IMR-90 (cell line): ENCODE data around the gene DPF3. TPM values are rescaled to one million over a fixed set of nuclear protein-coding genes. Genes with fewer than 3 reads are reported as not detected.
A peak's percentile ranks its signal among the peaks of the same experiment; 100 is the strongest.

Experiments used
- ATAC-seq: fragments of 200-7000 bp; cut with Tn5 transposase; 2 replicates; pipeline ENCODE4 v1.9.1; 2020; ENCODE audit warnings: low read depth, mild to moderate bottlenecking, moderate library complexity
- BruUV-seq: library from RNA; stranded (reverse); fragments of 400-500 nt; replicated peaks from 2 replicates; lab custom pipeline; 2021; lab: Mats Ljungman, UMichigan
- CTCF ChIA-PET: fragments of 300-600 bp; formaldehyde crosslinking; extraction: SDS; loops from one replicate; lab custom pipeline; 2021; ENCODE audit warnings: antibody characterized with exemption; lab: Yijun Ruan, JAX
- POLR2A ChIA-PET: fragments of 300-600 bp; sonication (Branson Sonifier 250); formaldehyde crosslinking; loops from one replicate; lab custom pipeline; 2022; ENCODE audit warnings: antibody characterized with exemption; ENCODE audit not compliant: unreplicated experiment; lab: Charles Lee
- DNase-seq: peaks from one replicate; pipeline ENCODE4 v3.0.0; 2013
- H2AFZ ChIP-seq: replicated peaks from 2 replicates; pipeline ENCODE3; 2013; ENCODE audit warnings: low read length, mild to moderate bottlenecking; ENCODE audit not compliant: poor library complexity
- H2AK5ac ChIP-seq: 2 replicates; pipeline ENCODE4 v1.6.1; 2013; ENCODE audit warnings: low read depth, low read length, inconsistent platforms
- H2AK9ac ChIP-seq: replicated peaks from 2 replicates; pipeline ENCODE3; 2013; ENCODE audit warnings: mild to moderate bottlenecking, low read depth, low read length, moderate library complexity; ENCODE audit not compliant: poor library complexity
- H2BK120ac ChIP-seq: 2 replicates; pipeline ENCODE4 v1.6.1; 2013; ENCODE audit warnings: low read depth, low read length, inconsistent platforms
- H2BK15ac ChIP-seq: 3 replicates; pipeline ENCODE4 v1.6.1; 2013; ENCODE audit warnings: low read depth, low read length, inconsistent platforms
- H2BK20ac ChIP-seq: 2 replicates; pipeline ENCODE4 v1.6.1; 2013; ENCODE audit warnings: low read depth, mild to moderate bottlenecking, inconsistent platforms, low read length, moderate library complexity
- H2BK5ac ChIP-seq: 2 replicates; pipeline ENCODE4 v1.6.1; 2013; ENCODE audit warnings: mild to moderate bottlenecking, low read depth, low read length, inconsistent platforms; ENCODE audit not compliant: poor library complexity, severe bottlenecking
- H3K14ac ChIP-seq: replicated peaks from 2 replicates; pipeline ENCODE4 v1.6.1; 2013; ENCODE audit warnings: low read depth, low read length, inconsistent platforms
- H3K18ac ChIP-seq: 2 replicates; pipeline ENCODE4 v1.6.1; 2013; ENCODE audit warnings: low read depth, low read length, control low read depth
- H3K23ac ChIP-seq: 2 replicates; pipeline ENCODE4 v1.6.1; 2013; ENCODE audit warnings: low read depth, low read length, inconsistent platforms
- H3K27ac ChIP-seq: 2 replicates; pipeline ENCODE4 v1.5.1; 2013; ENCODE audit warnings: mild to moderate bottlenecking, control low read depth, low read length; ENCODE audit not compliant: insufficient read depth
- H3K27me3 ChIP-seq: 2 replicates; pipeline ENCODE4 v1.6.1; 2013; ENCODE audit warnings: low read length; ENCODE audit not compliant: control insufficient read depth, insufficient read depth
- H3K36me3 ChIP-seq: 2 replicates; pipeline ENCODE4 v1.6.1; 2013; ENCODE audit warnings: low read length, mixed read lengths; ENCODE audit not compliant: control insufficient read depth, insufficient read depth
- H3K4ac ChIP-seq: 2 replicates; pipeline ENCODE4 v1.6.1; 2013; ENCODE audit warnings: low read depth, low read length, inconsistent platforms
- H3K4me1 ChIP-seq: 2 replicates; pipeline ENCODE4 v1.6.1; 2013; ENCODE audit warnings: low read length, mixed read lengths; ENCODE audit not compliant: control insufficient read depth, insufficient read depth
- H3K4me2 ChIP-seq: 2 replicates; pipeline ENCODE4 v1.6.1; 2013; ENCODE audit warnings: low read depth, mild to moderate bottlenecking, control low read depth, low read length, moderate library complexity
- H3K4me3 ChIP-seq: 2 replicates; pipeline ENCODE4 v1.5.1; 2013; ENCODE audit warnings: low read depth, mild to moderate bottlenecking, control low read depth, low read length, moderate library complexity; ENCODE audit not compliant: insufficient read depth
- H3K56ac ChIP-seq: 2 replicates; pipeline ENCODE4 v1.6.1; 2013; ENCODE audit warnings: low read length, inconsistent platforms; ENCODE audit not compliant: insufficient read depth; ENCODE audit errors: extremely low read depth
- H3K79me1 ChIP-seq, 2 experiments: 2 replicates each; pipeline ENCODE4 v1.6.1; 2013; ENCODE audit warnings: low read length in 2 of 2, inconsistent platforms in 1 of 2, low read depth in 1 of 2
- H3K9ac ChIP-seq: 2 replicates; pipeline ENCODE4 v1.6.1; 2013; ENCODE audit warnings: low read depth, low read length, control low read depth
- H3K9me1 ChIP-seq: 2 replicates; pipeline ENCODE4 v1.6.1; 2013; ENCODE audit warnings: low read length, inconsistent platforms; ENCODE audit not compliant: insufficient read depth
- H3K9me3 ChIP-seq: 2 replicates; pipeline ENCODE4 v1.6.1; 2013; ENCODE audit warnings: low read length; ENCODE audit not compliant: control insufficient read depth, insufficient read depth
- H4K20me1 ChIP-seq: 2 replicates; pipeline ENCODE4 v1.6.1; 2013; ENCODE audit warnings: low read length, inconsistent platforms; ENCODE audit not compliant: insufficient read depth
- H4K5ac ChIP-seq: 2 replicates; pipeline ENCODE4 v1.6.1; 2013; ENCODE audit warnings: mild to moderate bottlenecking, low read depth, low read length, control low read depth
- H4K8ac ChIP-seq, 2 experiments: 2 replicates each; pipeline ENCODE4 v1.6.1; 2013; ENCODE audit warnings: low read depth in 2 of 2, low read length in 2 of 2, control low read depth in 1 of 2, inconsistent platforms in 1 of 2
- H4K91ac ChIP-seq: 2 replicates; pipeline ENCODE4 v1.6.1; 2013; ENCODE audit warnings: low read depth, low read length, inconsistent platforms; ENCODE audit not compliant: insufficient read depth
- BHLHE40 ChIP-seq: fragments of 150-350 bp; IDR thresholded peaks from 2 replicates; pipeline ENCODE4 v1.6.1; 2016; ENCODE audit warnings: mild to moderate bottlenecking, low read depth, low read length
- CEBPB ChIP-seq: IDR thresholded peaks from 2 replicates; pipeline ENCODE4 v1.6.1; 2012; ENCODE audit warnings: low read depth, low read length, improper control_type of control experiment
- CTCF ChIP-seq: conservative IDR thresholded peaks from 2 replicates; pipeline ENCODE4 v1.5.1; 2012; ENCODE audit warnings: mild to moderate bottlenecking, low read depth, low read length, improper control_type of control experiment
- ELK1 ChIP-seq: fragments of 150-350 bp; IDR thresholded peaks from 2 replicates; pipeline ENCODE4 v1.6.1; 2016; ENCODE audit warnings: low read depth, mild to moderate bottlenecking, low read length, moderate library complexity, borderline replicate concordance
- RAD21 ChIP-seq: IDR thresholded peaks from 2 replicates; pipeline ENCODE4 v1.6.1; 2012; ENCODE audit warnings: low read length, improper control_type of control experiment
- RCOR1 ChIP-seq: IDR thresholded peaks from 2 replicates; pipeline ENCODE4 v1.6.1; 2012; ENCODE audit warnings: mild to moderate bottlenecking, low read length, improper control_type of control experiment; ENCODE audit not compliant: insufficient replicate concordance
- RFX5 ChIP-seq: IDR thresholded peaks from 2 replicates; pipeline ENCODE4 v1.8.0; 2012; ENCODE audit warnings: low read depth, mild to moderate bottlenecking, low read length, moderate library complexity
- SMC3 ChIP-seq: fragments of 150-350 bp; IDR thresholded peaks from 2 replicates; pipeline ENCODE4 v1.6.1; 2016; ENCODE audit warnings: low read depth, mild to moderate bottlenecking, antibody characterized with exemption, low read length, moderate library complexity
- WGBS, 2 experiments: methylation state at CpG; one replicate each; pipeline versions ENCODE4 v1.1.5 to v1.1.7; 2013; ENCODE audit warnings: missing lambda C conversion rate in 2 of 2; ENCODE audit not compliant: insufficient read length in 1 of 2; ENCODE audit errors: extremely low coverage in 2 of 2; 5-methylcytosine and 5-hydroxymethylcytosine counted together
- dilution Hi-C: fragments of 300-500 bp; cut with HindIII; formaldehyde crosslinking; loops from one replicate; pipeline ENCODE4 v1.14.3; 2018; ENCODE audit warnings: low sequenced_read_pairs; ENCODE audit not compliant: unreplicated experiment
- in situ Hi-C: fragments of 300-500 bp; cut with MboI; formaldehyde crosslinking; loops from 3 replicates; pipeline ENCODE4 v1.14.3; 2019; ENCODE audit warnings: low sequenced_read_pairs, inconsistent platforms, mixed read lengths
- intact Hi-C: fragments of 100-400 bp; cut with micrococcal nuclease; formaldehyde crosslinking; loops from 2 replicates; pipeline ENCODE4 v1.10.0; 2022
- polyA plus RNA-seq, 3 experiments: library from polyadenylated mRNA; depleted of rRNA; stranded (reverse); fragments of >200 nt; gene quantifications; 2 replicates each; pipeline ENCODE4 v1.2.3, GENCODE V29; 2012; ENCODE audit warnings: low replicate concordance in 1 of 3
- total RNA-seq: library from RNA; depleted of rRNA; stranded (reverse); fragments of >200 nt; gene quantifications from 2 replicates; pipeline ENCODE4 v1.2.3, GENCODE V29; 2012
- TF ChIP-seq, protein P1 (sequence below): fragments of 150-350 bp; IDR thresholded peaks from 2 replicates; pipeline ENCODE4 v1.6.1; 2017; ENCODE audit warnings: mild to moderate bottlenecking, antibody characterized with exemption, low read length, low read depth

DPF3 gene
- total and polyA plus RNA-seq, 2 of the 4 experiments (the other 2 are of a cell fraction): 30.5 to 32.8 TPM

GRCh38 chr14:72647782-72648181 lies 246.1 kb downstream of the DPF3 start:
- no peak overlapping the region for H3K4me2 ChIP-seq
- no peak overlapping the region for H3K9ac ChIP-seq
- H3K4me3 ChIP-seq: no peak overlapping the region
- H3K36me3 ChIP-seq: no peaks in the 10 kb centered on the region
- H3K18ac ChIP-seq: peak overlapping the region; percentile 55
- ChIA-PET CTCF (no interaction called here), POLR2A (no interaction called here)
- BruUV-seq: no TSS peak
- H3K79me1 ChIP-seq: peaks cover 0 to 27% of the 10 kb centered on the region in 2 experiments; a peak in 2 of 4 replicates
- no peak overlapping the region for H3K56ac ChIP-seq
- no peaks in the 10 kb centered on the region for H4K20me1 ChIP-seq
- peak overlapping the region; percentile 70; the same call in 1 of the 2 replicates for H3K23ac ChIP-seq
- H3K14ac ChIP-seq: peak overlapping the region; percentile 96
- TF ChIP-seq, protein P1, sequence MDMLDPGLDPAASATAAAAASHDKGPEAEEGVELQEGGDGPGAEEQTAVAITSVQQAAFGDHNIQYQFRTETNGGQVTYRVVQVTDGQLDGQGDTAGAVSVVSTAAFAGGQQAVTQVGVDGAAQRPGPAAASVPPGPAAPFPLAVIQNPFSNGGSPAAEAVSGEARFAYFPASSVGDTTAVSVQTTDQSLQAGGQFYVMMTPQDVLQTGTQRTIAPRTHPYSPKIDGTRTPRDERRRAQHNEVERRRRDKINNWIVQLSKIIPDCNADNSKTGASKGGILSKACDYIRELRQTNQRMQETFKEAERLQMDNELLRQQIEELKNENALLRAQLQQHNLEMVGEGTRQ: no peak
- TF ChIP-seq CTCF (no peak), RCOR1 (no peak), SMC3 (no peak), RAD21 (no peak), BHLHE40 (no peak), ELK1 (no peak), CEBPB (no peak), RFX5 (no peak)
- intact Hi-C loops: no loop called here
- H3K9me1 ChIP-seq: peaks cover 53% of the 10 kb centered on the region
- dilution Hi-C loops: no loop called here
- peak overlapping the region; percentile 97 for H2BK120ac ChIP-seq
- 91 to 100% methylated on average over 1 to 4 of the region's 9 CpGs for WGBS, 2 experiments
- peak overlapping the region; percentile 15; the same call in 1 of the 2 replicates for H3K27ac ChIP-seq
- peak overlapping the region; percentile 96 for H2AK5ac ChIP-seq
- H3K9me3 ChIP-seq: no peaks in the 10 kb centered on the region
- H2BK15ac ChIP-seq: peak overlapping the region; percentile 88; the same call in 2 of the 3 replicates
- peak overlapping the region; percentile 92 for H3K4ac ChIP-seq
- peak overlapping the region; percentile 41 for H4K5ac ChIP-seq
- no peaks in the 10 kb centered on the region for H3K27me3 ChIP-seq
- DNase-seq (no peak), ATAC-seq (no peak)
- peaks cover 48% of the 10 kb centered on the region for H3K4me1 ChIP-seq
- in situ Hi-C loops: no loop called here
- peak overlapping the region; percentile 63 to 75; a peak in 3 of 4 replicates for H4K8ac ChIP-seq
- H2AK9ac ChIP-seq: peak overlapping the region; percentile 79
- H2AFZ ChIP-seq: peak overlapping the region; percentile 10
- H2BK5ac ChIP-seq: peak overlapping the region; percentile 78
- peak overlapping the region; percentile 77 for H4K91ac ChIP-seq
- peak overlapping the region; percentile 93 for H2BK20ac ChIP-seq
